ENCODE results near the gene CIDEA. TPM values are rescaled to one million over a fixed set of nuclear protein-coding genes. Genes with fewer than 3 reads are reported as not detected.

CIDEA gene
- total RNA-seq, 2 donors from 2014 or later = not detected

DNA sequence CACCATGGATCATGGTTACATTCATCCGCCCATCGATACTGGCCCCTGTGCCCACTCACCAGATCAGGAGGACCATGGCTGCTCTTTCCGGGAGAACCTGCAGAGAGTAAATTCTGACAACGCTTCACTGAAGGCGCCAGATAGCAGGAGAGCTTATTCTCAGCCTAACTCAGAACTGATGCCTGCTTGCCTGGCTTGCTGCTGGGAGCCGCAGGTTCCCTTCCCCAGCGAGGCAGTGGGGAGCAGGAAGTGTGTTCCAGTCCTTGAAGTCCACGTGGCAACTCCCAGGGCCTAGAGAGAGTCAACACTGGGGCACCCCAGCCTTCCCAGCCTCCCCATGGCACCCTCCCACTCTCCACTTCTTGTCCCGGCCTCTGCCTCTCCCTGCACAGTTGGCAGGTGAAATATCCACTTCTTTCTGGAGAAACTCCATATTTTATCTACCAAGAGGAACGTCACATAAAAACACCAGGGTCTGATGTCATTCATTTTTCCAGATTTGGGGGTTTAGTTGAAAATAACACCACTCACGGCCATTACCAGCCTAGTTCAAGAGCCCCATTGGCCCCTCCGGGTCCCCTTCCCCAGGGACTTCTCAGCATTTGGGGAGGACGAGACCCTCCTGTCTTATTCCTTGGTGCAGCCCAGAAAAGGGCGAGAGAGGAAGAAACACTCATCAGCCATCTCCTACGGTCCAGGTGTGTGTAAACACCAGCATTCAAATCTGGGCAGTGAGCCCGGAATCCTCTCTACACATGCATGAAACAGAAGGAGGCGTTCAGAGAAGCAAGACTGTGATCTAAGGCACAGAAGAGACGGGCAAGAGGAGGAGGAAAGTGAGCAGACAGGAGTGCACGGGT, 50.4 kb downstream of the CIDEA start:
- no peak overlapping the region for H3K27ac Mint-ChIP-seq
- H3K4me1 Mint-ChIP-seq (ENCODE audit: low read depth) = peaks cover 10% of the 10 kb centered on the region
- no peak overlapping the region for H3K4me3 Mint-ChIP-seq
- H3K27me3 Mint-ChIP-seq (ENCODE audit: low read depth) = peaks cover 54% of the 10 kb centered on the region
- H3K36me3 Mint-ChIP-seq (ENCODE audit: insufficient read depth in 2 of 2) = peaks cover 1 to 2% of the 10 kb centered on the region in 2 donors
- no peaks in the 10 kb centered on the region for H3K9me3 Mint-ChIP-seq
- DNase-seq (no peak), ATAC-seq (replicated peaks in 1 of 2) (no peak)

DNA sequence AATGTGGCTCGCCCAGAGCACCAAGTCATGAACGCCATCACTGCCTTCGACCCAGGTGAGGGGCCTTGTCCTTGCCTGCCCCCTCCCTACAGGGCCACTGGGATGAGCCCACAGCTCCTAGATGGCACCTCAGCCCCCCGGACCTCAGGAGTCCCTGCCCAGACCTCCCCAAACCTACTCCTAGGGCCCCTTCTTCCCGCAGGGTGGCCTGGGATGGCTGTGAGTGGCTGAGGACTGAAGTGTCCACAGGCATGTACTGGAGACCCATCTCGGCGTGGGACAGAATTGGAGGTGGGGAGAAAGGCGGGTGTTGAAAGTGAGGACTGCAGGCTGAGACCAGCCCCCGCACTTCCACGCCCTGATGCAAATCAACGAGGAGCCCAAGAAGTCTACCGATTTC, 51.0 kb downstream of the CIDEA start:
- Mint-ChIP-seq H3K27me3 (ENCODE audit: low read depth) (peaks cover 55% of the 10 kb centered on the region), H3K36me3 (ENCODE audit: insufficient read depth in 2 of 2) (peaks cover 4% of the 10 kb centered on the region in 2 donors)

DNA sequence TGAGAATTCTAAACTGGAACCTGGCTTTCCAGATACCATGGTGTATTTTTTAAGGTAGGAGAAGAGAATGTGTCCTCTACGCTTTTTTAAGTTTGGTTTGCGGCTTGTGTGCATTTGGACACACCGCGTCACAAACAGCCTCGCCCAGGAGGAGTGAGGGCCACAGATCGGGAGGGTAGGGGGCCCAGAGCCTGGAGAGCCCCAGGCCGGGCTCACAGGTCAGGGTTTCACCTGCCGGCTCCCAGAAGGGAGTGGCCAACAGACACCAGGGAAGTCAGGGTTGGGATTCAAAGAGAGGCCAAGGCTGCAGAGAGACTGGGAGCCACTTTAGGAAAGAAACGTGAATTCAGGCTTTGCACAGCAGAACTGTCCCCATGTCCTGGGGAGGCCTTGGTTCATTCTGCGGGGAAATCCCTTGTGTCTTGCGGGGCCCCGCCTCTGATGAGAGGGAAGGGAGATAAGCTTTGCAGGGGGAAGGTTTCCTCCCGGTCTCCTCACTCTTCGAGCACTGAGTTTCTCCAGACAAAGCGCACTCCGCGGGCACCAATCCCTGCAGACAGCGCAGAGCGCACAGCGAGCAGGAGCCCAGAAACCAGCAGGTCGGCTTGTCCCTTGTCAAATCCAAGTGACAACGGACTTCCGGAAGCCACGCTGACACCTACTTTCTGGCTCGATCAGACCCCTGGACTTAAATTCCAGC, 51.9 kb downstream of the CIDEA start:
- no peaks in the 10 kb centered on the region for H3K9me3 Mint-ChIP-seq
- no peak overlapping the region for H3K27ac Mint-ChIP-seq
- H3K27me3 Mint-ChIP-seq (ENCODE audit: low read depth) = peaks cover 55% of the 10 kb centered on the region
- peaks cover 10% of the 10 kb centered on the region for H3K4me1 Mint-ChIP-seq (ENCODE audit: low read depth)
- peak overlapping the region in 1 of 2 donors; percentile 89 for H3K4me3 Mint-ChIP-seq
- ATAC-seq (replicated peaks in 1 of 2) (no peak), DNase-seq (no peak)
- H3K36me3 Mint-ChIP-seq (ENCODE audit: insufficient read depth in 2 of 2) = peaks cover 4% of the 10 kb centered on the region in 2 donors

More for the DNA sequence above, 51.0 kb downstream of the CIDEA start:
- Mint-ChIP-seq H3K27ac (no peak overlapping the region), H3K4me1 (ENCODE audit: low read depth) (peaks cover 10% of the 10 kb centered on the region), H3K9me3 (no peaks in the 10 kb centered on the region), H3K4me3 (no peak overlapping the region)
- ATAC-seq (replicated peaks in 1 of 2) (no peak), DNase-seq (no peak)

DNA sequence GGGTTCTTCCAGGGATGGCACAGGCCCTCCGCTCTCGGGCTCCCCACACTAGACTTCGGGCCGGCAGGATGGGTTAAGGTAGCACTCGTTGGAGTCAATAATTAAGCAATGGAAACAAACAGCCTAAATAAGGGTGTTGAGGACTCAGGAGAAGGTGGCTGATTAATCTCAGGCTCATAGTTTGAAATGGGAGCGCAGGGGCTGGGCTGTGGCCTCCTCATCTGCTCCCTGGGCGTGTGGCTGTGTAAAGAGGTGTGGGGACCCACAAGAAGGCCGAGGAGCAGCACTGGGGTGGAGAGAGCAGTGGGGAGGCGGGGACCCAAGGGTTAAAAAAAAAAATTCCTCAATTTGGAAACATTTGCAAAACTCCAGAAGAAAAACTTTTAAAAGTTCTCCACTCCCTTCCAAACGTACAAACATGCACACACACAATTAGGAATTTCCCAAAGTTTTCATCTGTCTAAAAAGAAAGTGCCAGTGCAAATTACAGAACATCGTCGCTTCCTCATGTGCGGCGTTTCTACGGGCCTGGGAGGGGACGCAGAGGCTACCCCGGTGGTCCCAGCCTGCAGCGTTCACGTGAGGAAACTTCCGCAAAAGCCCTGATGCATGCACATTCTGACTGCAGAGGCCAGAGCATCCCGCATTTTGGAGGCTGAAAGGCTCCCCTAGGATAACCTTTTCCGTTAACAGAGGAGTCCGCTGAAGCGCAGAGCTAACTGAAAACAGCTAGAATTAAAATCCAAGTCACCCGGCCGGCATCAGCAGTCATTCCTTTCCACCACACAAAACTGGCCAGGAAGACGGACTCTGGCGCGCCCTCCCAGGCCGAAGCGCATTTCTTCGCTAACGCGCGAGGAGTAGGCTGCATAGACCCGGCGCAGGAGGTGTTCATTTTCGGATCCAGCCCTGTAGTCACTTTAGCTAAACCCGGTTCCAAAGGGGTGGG, 52.9 kb downstream of the CIDEA start:
- Mint-ChIP-seq H3K4me1 (ENCODE audit: low read depth) (peaks cover 10% of the 10 kb centered on the region), H3K36me3 (ENCODE audit: insufficient read depth in 2 of 2) (peaks cover 6 to 9% of the 10 kb centered on the region in 2 donors), H3K27ac (no peak overlapping the region), H3K27me3 (ENCODE audit: low read depth) (peaks cover 54% of the 10 kb centered on the region), H3K9me3 (no peaks in the 10 kb centered on the region), H3K4me3 (peak overlapping the region; percentile 89)
- peak in 1 of 2 donors; percentile 11 for DNase-seq
- peak; percentile 14 to 18 for ATAC-seq (replicated peaks in 1 of 2)

DNA sequence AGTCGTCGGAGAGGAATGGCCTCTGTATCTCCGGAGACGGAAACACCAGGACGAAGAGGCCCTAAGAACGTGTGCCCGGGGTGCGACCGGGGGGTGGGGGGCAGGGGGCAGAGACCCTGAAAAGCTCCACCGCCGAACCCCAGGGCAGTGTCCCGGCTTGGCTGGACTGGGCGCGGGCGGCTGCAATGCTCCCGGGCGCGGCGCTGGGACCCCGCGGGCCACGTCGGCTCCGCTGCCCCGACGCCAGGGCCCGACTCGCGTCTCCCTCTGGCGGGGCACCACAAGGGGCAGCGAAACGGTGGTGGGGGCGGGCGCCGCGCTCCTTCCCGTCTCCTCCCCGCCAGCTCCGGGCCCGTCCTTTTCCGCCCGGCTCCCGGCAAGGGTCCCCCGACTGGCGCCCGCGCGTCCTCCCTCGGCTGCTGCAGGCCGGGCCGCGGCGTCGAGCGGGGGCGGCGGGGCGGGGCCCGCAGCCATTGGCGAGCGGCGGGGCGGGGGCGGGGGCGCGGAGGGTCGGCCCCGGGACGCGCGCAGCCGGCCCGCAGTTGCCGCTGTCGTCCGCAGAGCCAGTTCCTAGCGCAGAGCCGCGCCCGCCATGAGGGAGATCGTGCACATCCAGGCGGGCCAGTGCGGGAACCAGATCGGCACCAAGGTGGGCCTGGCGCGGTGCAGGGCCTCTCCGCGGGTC, 53.7 kb downstream of the CIDEA start, which contains the start of gene TUBB6:
TUBB6 (plus strand) TSS at position 541 of the 685 bp plus-strand sequence; CDS start at position 593, 52 bp downstream.
- Mint-ChIP-seq H3K4me3 (peak within 1 kb of the TSS; percentile 89), H3K4me1 (ENCODE audit: low read depth) (peaks cover 10% of the 10 kb centered on the region), H3K27ac (no peak within 1 kb of the TSS), H3K27me3 (ENCODE audit: low read depth) (peaks cover 54% of the 10 kb centered on the region), H3K9me3 (no peaks in the 10 kb centered on the region), H3K36me3 (ENCODE audit: insufficient read depth in 2 of 2) (peaks cover 6 to 10% of the 10 kb centered on the region in 2 donors)
- DNase-seq (peak; percentile 66 to 70), ATAC-seq (replicated peaks in 1 of 2) (peak; percentile 81 to 87)

DNA sequence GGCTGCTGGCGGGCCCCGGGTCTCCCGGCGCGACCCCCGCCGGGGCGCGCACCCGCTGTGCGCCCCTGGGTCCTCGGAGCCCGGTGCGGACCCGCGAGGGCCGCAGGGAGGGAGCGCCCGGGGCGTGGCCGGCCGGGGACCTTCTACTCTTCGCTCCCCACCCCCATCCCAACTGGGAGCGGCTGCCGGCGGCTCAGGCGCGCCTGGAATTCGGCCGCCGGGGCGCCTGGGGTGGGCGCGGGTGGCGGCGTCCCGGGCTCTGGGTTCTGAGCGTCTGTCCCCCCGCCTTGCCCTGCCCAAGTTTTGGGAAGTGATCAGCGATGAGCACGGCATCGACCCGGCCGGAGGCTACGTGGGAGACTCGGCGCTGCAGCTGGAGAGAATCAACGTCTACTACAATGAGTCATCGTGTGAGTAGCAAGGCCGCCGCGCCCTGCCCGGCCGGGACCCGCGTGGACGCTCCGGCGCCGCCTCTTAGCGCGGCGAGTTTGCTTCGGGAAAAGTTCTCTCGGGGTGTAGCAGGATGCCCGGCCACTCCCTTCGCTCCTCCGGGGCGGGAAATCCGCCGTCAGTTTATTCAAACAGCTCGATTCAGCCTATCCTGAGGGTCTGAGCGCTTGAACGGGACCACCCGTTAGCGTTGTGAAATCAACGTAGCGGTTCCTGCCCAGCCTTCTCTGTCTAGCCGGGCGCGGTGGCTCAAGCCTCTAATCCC, 54.4 kb downstream of the CIDEA start:
- Mint-ChIP-seq H3K36me3 (ENCODE audit: insufficient read depth in 2 of 2) (peaks cover 6 to 10% of the 10 kb centered on the region in 2 donors), H3K9me3 (peaks cover 2% of the 10 kb centered on the region in 2 donors), H3K4me3 (peak overlapping the region; percentile 65 to 89), H3K4me1 (ENCODE audit: low read depth) (peaks cover 10% of the 10 kb centered on the region), H3K27me3 (ENCODE audit: low read depth) (peaks cover 54% of the 10 kb centered on the region), H3K27ac (no peak overlapping the region)
- ATAC-seq (replicated peaks in 1 of 2) (peak; percentile 67 to 73), DNase-seq (peak; percentile 40 to 55)

DNA sequence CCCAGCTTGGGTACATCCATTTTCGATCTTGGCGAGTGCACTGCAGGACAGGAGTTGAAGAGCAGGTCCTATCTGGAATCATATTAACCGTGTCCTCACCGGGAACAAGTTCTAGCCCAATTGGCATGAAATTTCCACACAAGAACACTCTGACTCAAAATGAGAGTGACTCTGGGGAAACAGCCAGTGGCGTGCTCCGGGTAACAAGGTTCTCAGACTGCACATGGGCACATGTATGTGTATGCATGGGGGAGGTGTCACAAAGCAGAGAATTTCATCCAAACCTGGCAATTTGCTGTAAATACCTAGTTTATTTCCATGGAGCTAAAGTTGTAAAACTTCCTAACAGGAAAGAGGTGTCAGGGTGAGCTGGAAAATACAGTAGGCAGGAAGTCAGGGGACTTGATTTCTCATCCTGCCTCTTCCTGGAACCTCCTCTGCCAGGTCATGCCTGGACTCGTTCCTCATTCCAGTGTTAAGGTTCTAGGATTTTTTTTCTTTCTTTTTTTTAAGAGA, 55.6 kb downstream of the CIDEA start:
- Mint-ChIP-seq H3K4me1 (ENCODE audit: low read depth) (peaks cover 10% of the 10 kb centered on the region), H3K27ac (no peak overlapping the region), H3K36me3 (ENCODE audit: insufficient read depth in 2 of 2) (peaks cover 6 to 10% of the 10 kb centered on the region in 2 donors), H3K4me3 (peak overlapping the region; percentile 68 to 75), H3K27me3 (ENCODE audit: low read depth) (peaks cover 46% of the 10 kb centered on the region), H3K9me3 (peaks cover 2% of the 10 kb centered on the region in 2 donors)
- DNase-seq = no peak
- no peak for ATAC-seq (replicated peaks in 1 of 2)

DNA sequence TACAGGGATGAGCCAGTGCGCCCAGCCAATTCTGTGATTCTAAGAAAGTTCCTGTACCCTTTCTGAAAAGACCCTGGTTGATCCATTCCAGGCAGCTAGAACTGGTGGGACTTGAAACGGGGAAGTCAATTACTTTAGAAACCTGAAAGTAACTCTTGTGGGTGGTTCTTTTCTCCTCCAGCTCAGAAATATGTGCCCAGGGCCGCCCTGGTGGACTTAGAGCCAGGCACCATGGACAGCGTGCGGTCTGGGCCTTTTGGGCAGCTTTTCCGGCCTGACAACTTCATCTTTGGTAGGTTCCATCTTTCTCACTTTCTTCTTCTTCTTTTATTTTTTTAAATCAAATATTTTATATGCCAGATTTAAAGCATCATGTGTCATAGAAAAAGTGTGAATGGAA, 56.6 kb downstream of the CIDEA start:
- no peak for ATAC-seq (replicated peaks in 1 of 2)
- peaks cover 2% of the 10 kb centered on the region in 2 donors for H3K9me3 Mint-ChIP-seq
- peaks cover 6 to 10% of the 10 kb centered on the region in 2 donors for H3K36me3 Mint-ChIP-seq (ENCODE audit: insufficient read depth in 2 of 2)
- no peak for DNase-seq
- no peak overlapping the region for H3K4me3 Mint-ChIP-seq
- peaks cover 36% of the 10 kb centered on the region for H3K27me3 Mint-ChIP-seq (ENCODE audit: low read depth)
- H3K4me1 Mint-ChIP-seq (ENCODE audit: low read depth) = peaks cover 10% of the 10 kb centered on the region
- H3K27ac Mint-ChIP-seq = no peak overlapping the region

DNA sequence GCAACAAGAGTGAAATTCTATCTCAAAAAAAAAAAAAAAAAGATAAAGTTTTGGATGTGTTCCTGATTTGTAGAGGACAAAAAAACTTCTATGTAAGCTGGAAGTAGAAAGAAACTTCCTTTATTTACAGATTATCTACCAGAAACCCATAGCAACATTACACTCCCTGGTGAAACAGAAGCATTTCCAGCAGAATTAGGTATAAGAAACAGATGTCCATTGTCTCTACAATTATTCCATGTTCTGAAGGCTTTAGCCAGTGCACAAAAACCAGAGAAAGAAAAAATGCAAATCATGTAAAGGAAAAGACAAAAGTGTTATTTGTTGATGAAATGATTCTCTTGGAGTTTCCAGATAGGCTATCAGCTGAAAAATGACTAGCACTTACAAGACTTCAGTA, 58.8 kb downstream of the CIDEA start:
- DNase-seq (no peak), ATAC-seq (replicated peaks in 1 of 2) (no peak)
- H3K4me1 Mint-ChIP-seq (ENCODE audit: low read depth) = no peaks in the 10 kb centered on the region
- H3K9me3 Mint-ChIP-seq = peaks cover 2% of the 10 kb centered on the region in 2 donors
- H3K36me3 Mint-ChIP-seq (ENCODE audit: insufficient read depth in 2 of 2) = peaks cover 6 to 10% of the 10 kb centered on the region in 2 donors
- H3K27ac Mint-ChIP-seq = no peak overlapping the region
- peaks cover 18% of the 10 kb centered on the region for H3K27me3 Mint-ChIP-seq (ENCODE audit: low read depth)
- no peak overlapping the region for H3K4me3 Mint-ChIP-seq

DNA sequence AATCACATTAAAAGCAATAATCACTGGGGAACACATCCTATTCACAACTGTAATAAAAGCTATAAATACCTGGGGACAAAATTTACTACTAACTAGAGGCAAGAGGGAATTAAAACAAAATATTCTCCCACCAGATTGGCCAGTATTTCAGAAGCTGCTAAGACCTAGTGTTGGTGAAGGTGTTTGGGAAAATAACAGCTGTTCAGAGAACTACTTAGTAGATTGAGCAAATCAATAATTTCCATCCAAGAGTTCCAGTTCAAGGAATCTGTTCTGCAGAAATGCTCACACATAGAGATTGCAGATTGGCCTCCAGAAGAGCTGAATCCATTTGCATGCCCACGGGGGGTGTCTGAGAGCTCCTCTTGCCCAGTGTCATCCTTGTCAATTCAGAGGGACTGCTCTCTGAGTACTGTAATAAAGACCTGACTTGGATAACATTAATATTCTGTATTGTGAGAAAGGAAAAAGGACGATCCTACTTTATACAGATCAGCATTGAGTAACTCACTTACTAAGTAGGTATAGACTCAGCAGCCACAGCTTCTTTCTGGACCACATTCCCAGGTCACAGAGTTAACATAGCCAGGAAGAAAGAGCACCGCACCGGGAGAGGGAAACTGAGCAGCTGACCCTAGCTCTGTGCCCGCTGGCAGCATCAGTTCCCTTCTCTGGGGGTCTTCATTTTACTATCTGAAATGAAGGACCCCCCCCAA, 59.5 kb downstream of the CIDEA start:
- Mint-ChIP-seq H3K27me3 (ENCODE audit: low read depth) (peaks cover 18% of the 10 kb centered on the region), H3K4me3 (no peak overlapping the region), H3K4me1 (ENCODE audit: low read depth) (no peaks in the 10 kb centered on the region), H3K9me3 (peaks cover 2% of the 10 kb centered on the region in 2 donors), H3K27ac (no peak overlapping the region), H3K36me3 (ENCODE audit: insufficient read depth in 2 of 2) (peaks cover 6 to 10% of the 10 kb centered on the region in 2 donors)
- ATAC-seq (replicated peaks in 1 of 2) (no peak), DNase-seq (no peak)

All from activated T-cell treated with anti-CD3 and anti-CD28 coated beads, Interleukin-2, amount 50 U/mL, for 72 hours (primary cell).